Rectal smooth muscle tissue (tissue), 1 donor: ENCODE data around the gene GNG11.

Experiments used
- H3K27ac ChIP-seq: one replicate; pipeline ENCODE4 v1.7.0; 2013; ENCODE audit warnings: low read depth, low read length, inconsistent platforms
- H3K27me3 ChIP-seq: one replicate; pipeline ENCODE4 v1.7.0; 2013; ENCODE audit warnings: low read length; ENCODE audit not compliant: control insufficient read depth, insufficient read depth
- H3K36me3 ChIP-seq: one replicate; pipeline ENCODE4 v1.7.0; 2013; ENCODE audit warnings: low read length; ENCODE audit not compliant: control insufficient read depth, insufficient read depth
- H3K4me1 ChIP-seq: one replicate; pipeline ENCODE4 v1.7.0; 2013; ENCODE audit warnings: low read length; ENCODE audit not compliant: control insufficient read depth, insufficient read depth
- H3K4me3 ChIP-seq: one replicate; pipeline ENCODE4 v1.7.0; 2013; ENCODE audit warnings: low read length
- H3K9ac ChIP-seq: one replicate; pipeline ENCODE4 v1.7.0; 2013; ENCODE audit warnings: low read length

GNG11 gene

DNA sequence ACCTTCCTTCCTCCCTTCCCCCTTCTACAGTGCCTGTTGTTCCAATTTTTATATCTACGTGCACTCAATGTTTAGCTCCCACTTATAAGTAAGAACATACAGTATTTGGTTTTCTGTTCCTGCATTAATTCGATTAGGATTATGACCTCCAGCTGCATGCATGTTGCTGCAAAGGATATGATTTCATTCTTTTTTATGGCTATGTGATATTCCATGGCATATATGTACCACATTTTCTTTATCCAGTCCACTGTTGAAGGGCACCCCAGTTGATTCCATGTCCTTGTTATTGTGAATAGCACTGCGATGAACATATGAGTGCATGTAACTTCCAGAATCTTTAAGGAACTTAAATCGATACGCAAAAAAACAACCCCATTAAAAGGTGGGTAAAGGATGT is 42.7 kb downstream of the GNG11 start:
- Histone ChIP-seq H3K27ac (no peak overlapping the region), H3K36me3 (no peaks in the 10 kb centered on the region), H3K9ac (no peak overlapping the region), H3K4me3 (no peak overlapping the region), H3K27me3 (no peaks in the 10 kb centered on the region), H3K4me1 (no peaks in the 10 kb centered on the region)

DNA sequence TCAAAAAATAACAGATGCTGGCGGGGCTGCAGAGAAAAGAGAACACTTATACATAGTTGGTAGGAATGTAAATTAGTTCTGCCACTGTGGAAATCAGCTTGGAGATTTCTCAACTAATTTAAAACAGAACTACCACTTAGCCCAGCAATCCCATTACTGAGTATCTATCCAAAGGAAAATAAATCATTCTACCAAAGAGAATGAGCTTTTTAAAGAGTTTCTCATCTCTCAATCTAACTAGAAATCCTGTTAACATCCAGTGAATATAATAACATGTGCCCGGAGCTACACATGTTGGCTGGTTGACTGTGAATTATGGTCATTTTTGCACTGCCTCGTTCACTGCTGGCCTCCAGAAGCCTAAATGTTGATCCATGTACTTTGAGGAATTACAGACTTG is 43.3 kb downstream of the GNG11 start:
- Histone ChIP-seq H3K4me3 (no peak overlapping the region), H3K9ac (no peak overlapping the region), H3K27ac (no peak overlapping the region), H3K27me3 (no peaks in the 10 kb centered on the region), H3K4me1 (no peaks in the 10 kb centered on the region), H3K36me3 (no peaks in the 10 kb centered on the region)

DNA sequence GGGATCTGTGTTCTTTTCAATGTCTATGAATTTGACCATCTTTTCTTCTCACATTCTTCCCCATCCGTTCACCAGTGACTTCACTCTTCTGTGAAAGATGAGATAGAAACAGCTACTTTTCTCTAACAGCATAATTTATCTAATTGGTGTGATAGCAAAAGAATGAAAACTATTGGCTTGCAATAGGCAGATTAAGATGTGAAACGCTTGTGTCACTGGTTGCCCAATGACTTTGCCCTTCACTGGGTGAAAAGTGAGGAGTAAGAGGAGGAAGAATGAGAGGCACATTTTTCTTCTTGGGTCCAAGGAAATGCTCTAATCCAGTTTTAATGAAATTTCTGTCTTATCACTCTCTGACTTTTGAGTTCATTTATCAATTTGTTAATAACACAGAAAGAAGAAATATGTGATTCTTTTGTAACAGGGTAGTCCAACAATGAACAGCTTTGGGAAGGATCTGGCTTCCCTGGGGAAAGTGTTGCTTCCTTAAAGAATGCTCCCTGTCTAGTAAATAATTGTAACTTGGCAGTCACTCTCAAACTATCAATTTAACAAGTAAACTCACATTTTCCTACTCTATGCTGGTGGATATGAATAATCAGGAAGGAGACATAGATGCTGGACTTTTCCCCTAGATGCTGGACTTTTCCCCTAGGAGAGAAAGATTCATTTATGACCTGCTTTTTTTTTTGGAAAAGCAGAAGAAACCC is 47.5 kb downstream of the GNG11 start:
- H3K4me3 ChIP-seq: no peak overlapping the region
- H3K27ac ChIP-seq: no peak overlapping the region
- no peaks in the 10 kb centered on the region for H3K27me3 ChIP-seq
- no peaks in the 10 kb centered on the region for H3K36me3 ChIP-seq
- H3K4me1 ChIP-seq: no peaks in the 10 kb centered on the region
- no peak overlapping the region for H3K9ac ChIP-seq

DNA sequence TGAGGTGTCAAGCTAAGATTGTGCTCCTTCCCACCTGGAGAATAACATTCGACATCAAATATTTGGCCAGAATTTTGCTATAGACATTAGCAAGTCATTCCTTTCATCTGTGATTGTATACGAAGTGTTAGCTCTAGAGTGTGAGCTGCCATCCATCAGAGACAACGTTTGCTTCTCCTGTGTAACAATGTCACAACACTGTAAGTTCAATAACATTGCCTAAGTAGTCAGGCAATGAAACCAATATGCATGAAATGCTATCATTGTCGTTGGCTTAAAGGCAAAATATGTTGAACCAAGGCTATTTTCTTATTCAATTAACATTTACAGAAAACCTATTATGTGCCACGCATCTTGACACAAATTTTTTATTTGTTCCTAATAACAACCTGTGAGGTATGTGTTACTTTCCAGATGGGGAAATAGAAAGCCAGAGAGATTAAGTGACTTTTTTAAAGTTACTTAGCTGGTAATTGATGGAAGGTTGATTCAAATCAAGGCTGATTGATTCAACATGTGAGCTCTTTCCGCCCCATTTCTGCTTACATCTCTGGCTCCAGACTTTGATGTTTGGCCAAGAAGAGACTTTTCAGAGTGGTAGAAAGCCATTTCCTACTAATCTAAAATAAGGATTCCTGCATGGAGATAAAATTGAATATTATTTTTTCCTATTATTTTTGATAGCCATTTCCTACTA is 50.6 kb downstream of the GNG11 start:
- H3K4me1 ChIP-seq: no peaks in the 10 kb centered on the region
- no peaks in the 10 kb centered on the region for H3K27me3 ChIP-seq
- H3K9ac ChIP-seq: no peak overlapping the region
- H3K36me3 ChIP-seq: no peaks in the 10 kb centered on the region
- no peak overlapping the region for H3K4me3 ChIP-seq
- no peak overlapping the region for H3K27ac ChIP-seq

DNA sequence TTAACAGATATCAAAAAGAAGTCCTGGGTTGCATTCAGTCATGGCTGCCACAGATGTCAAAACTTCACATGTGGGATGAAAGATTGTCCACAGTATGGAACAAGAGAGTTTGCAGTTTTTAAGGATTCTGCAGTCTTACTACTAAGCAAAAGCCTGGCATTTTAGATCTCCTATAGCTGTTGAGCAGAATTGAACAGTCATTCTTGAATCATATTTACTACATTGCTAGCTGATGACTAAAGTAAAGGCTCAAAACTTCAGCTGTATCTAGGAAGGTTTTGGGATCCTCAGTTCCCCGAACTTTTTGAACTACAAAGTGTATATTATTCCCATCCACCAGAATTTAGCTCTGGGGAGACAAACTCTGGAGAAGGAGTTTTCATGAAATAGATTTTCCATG is 51.6 kb downstream of the GNG11 start:
- H3K27ac ChIP-seq: no peak overlapping the region
- H3K9ac ChIP-seq: no peak overlapping the region
- H3K36me3 ChIP-seq: no peaks in the 10 kb centered on the region
- H3K4me1 ChIP-seq: no peaks in the 10 kb centered on the region
- no peaks in the 10 kb centered on the region for H3K27me3 ChIP-seq
- no peak overlapping the region for H3K4me3 ChIP-seq

DNA sequence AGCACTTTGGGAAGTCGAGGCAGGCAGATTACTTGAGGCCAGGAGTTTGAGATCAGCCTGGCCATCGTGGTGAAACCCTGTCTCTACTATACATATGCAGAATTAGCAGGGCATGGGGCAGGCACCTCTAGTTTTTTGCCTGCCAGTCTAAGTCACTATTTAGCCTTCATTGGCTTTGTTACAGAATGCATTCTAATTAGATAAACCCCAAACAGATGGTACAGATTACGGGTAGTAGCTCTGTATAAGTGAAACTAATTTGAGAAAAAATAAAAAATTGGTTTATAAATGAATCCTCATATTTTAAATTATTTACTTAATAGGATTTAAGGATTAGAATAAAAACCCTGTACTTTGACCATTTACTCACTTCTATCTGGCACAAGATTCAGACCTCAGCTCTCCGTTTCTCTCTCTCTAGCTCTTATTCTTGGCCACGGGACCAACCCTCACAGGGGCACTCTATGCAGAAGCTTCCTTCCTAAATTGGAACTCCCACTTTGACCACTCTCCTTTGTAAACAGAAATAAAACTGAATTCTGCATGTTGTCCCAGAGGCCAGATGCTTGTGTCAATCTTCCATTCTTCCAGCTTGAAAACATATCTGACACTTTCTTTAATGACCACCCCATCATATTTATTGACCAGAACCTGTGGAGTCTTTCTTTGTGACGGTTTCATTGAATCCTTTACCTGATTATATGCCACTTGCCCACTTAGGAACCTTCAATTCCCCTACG is 55.8 kb downstream of the GNG11 start:
- Histone ChIP-seq H3K4me3 (no peak overlapping the region), H3K9ac (no peak overlapping the region), H3K27ac (no peak overlapping the region), H3K36me3 (no peaks in the 10 kb centered on the region), H3K27me3 (no peaks in the 10 kb centered on the region), H3K4me1 (no peaks in the 10 kb centered on the region)
